Stimulated activated CD8-positive, alpha-beta memory T cell treated with anti-CD3 and anti-CD28 coated beads, Interleukin-12 subunit alpha, Interleukin-12 subunit beta, amount 100 ng/mL, for 4 hours (primary cell): ENCODE results near the gene ARHGEF37.

Source experiments
- DNase-seq: peaks from one replicate; pipeline ENCODE4 v3.0.0-alpha.2; 2020; ENCODE audit warnings: low read depth

Gene ARHGEF37

DNA sequence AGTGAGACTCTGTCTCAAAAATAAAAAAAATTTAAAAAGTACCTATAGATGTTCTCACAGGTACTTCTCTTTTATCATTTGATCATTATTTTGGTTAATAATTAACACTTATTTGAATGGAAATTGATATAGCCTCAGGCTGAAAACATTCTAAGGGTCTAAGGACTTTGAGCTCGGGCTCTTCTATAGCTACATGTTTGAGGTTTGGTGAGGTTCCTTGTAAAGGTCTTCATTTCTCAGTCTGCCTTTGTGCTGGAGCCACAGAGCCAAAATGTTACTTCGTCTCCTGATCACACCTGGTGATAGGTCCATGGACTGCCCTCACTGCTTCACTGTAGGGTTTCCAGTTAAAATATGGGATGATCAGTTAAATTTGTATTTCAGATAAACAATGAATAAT is 22.6 kb downstream of the ARHGEF37 start:
- DNase-seq = no peak

DNA sequence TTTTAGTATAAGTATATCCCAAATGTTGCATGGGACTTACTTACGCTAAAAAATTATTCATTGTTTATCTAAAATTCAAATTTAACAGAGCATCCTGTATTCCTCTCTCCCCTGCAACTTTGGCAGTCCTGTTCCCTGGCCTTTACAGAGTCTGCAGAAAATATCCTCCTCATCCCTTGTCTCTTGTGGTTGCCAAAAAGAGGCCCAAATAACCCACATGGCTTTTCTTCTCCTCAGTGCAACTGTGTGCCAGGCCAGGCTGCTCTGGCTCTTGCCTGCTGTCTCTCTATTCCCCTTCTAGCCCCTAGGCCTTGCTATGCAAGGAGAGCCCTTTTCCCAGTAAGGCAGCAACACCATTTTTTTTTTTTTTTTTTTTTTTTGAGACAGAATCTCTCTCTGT is 23.0 kb downstream of the ARHGEF37 start:
- DNase-seq = no peak

DNA sequence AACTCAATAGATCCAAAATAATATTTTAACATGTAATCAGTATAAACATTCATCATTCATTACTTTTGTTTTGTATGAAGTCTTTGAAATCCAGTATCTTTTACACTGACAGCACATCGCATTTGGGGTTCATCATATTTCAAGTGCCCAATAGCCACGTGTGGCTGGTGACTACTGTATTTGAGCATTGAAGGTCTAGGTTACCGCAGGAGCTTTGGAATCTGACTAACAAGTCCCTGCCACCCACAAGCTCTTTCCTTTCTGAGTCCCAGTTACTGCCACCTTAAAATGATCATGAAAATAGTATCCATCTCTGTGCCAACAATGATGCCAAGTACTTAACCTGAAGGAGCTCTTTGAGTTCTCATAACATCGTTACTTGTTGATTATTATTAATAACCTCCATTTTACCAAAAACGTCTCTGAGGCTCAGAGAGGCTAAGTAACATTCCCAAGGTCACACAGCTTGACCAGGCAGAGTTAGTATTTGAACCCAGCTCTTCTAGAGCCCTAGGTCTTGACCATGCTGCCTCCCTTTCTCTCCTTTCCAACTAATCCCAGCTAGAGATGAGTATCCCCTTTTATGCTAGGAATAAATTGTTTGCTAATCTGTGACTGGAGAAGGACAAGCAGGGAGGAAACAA is 24.2 kb downstream of the ARHGEF37 start:
- no peak for DNase-seq

DNA sequence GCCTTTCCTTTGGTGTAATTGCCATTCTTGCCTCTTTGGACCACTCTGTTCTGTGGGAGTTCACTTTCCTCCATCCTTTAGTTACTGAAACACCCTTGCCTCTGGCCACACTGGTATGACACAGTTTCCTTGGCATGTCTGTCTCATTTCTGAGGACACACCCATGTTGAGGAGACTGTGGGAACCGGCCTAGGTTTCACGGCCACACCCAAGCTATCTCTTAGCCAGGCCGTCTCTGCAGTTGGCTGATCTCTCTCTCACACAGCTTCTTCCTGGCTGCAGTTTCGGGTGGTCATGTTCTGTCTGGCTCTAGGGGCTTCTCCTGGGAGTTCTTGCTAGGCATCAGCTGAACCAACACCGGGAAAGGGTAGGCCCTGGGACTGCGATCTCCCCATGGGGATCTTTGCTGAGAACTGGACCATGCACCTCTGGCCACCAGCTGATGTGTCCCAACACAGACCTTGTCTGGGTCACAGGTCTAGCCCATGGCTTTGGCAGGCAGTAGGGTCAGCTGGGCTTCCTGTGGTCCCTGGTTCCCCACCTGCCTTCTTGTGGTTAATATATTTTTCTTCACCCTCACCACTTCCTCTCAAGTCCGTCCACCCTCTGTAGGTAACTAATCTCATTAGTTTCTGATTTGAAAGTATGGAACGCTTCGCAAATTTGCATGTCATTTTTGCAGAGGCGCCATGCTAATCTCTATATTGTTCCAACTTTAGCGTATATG is 24.9 kb downstream of the ARHGEF37 start:
- DNase-seq = no peak

DNA sequence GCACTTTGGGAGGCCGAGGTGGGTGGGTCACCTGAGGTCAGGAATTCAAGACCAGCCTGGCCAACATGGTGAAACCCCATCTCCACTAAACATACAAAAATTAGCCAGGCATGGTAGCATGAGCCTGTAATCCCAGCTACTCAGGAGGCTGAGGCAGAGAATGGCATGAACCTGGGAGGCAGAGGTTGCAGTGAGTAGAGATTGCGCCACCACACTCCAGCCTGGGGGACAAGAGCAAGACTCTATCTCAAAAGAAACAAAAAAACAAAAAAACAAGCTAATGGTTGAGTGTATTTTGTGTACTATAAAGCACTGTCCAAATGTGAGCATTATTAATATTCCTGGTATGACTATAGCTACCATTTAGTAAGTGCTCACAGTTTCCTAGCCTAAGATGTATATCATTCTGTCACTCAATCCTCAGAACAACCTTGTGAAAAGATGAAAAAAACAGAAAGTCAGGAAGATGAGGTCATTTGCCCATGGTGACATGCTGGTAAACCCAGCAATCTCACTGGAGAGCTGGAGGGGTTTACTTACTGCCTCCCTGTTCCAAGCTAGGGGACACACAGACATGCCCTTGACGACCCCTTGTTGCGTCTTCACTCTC is 27.7 kb downstream of the ARHGEF37 start:
- DNase-seq = no peak

DNA sequence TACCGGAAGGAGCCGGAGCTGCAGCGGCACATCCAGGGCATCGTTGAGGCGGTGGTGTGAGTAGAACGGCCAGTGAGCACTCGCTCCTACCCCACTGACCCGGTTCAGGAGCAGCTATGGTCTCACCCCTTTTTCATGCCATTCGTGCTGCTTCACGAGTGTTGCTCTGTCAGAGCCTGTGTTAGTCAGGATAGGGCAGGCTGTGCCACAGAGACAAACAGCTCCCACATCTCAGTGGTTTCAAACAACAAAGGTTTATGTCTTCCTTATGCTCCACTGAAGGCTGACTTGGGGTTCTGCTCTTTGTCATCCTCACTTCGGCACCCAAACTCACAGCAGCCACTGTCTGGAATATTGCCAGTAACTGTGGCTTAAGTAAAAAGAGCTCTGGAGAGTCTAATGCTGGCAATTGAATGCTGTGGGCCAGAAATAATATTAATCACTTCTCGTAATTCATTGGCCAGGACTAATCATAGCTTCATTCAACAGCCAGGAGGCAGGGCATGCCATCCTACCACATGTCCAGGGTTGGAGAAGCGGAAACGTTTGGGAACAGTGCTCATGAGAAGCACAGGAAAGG is 28.4 kb downstream of the ARHGEF37 start:
- no peak for DNase-seq

DNA sequence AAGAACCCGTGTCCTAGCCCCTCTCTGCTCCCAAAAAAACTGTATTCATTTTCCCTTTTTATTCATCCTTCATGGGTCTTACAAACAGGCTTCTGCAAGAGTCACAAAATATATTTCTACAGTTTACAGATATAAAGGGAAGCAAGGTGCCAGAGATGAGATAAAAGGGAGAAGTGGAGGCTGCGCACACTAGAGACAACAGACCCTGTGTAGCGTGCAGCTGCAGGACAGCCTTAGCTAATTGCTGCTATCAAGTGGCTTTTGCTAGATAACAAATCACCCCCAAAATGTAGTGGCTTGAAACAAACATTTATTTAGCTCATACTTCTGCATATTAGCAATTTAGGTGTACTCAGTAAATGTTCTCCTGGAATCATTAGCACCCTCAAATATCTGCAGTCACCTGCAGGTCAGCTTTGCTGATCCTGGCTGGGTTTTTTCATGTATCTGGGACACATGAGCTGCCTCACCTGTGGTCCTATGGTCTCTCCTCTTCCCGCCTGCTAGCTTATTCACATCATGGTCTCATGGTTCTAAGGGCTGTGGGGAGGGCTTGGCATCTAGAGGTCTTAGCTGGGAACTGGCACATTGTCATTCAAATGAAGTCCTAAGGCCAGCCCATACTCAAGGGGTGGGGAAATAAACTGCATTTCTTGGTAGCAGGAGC is 29.4 kb downstream of the ARHGEF37 start:
- no peak for DNase-seq

DNA sequence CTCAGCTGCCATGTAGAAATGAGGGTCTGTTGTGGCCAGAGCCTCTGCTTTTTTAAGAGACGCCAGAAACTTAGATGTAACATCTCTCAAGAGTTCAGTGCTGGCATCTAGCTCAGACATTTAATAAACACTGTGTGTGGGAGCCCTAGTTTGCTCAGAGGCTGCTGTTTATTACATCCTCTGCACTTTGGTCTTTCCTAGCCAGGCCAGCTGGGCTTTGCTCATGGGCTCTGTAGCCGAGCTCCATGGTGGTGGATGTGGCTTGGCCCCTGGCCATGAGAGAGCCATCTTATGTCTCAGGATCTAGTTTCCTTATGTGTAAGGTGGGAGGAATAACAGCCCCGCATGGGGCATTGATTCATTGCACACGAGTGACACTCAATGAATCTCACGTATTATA is 30.0 kb downstream of the ARHGEF37 start:
- DNase-seq = no peak

DNA sequence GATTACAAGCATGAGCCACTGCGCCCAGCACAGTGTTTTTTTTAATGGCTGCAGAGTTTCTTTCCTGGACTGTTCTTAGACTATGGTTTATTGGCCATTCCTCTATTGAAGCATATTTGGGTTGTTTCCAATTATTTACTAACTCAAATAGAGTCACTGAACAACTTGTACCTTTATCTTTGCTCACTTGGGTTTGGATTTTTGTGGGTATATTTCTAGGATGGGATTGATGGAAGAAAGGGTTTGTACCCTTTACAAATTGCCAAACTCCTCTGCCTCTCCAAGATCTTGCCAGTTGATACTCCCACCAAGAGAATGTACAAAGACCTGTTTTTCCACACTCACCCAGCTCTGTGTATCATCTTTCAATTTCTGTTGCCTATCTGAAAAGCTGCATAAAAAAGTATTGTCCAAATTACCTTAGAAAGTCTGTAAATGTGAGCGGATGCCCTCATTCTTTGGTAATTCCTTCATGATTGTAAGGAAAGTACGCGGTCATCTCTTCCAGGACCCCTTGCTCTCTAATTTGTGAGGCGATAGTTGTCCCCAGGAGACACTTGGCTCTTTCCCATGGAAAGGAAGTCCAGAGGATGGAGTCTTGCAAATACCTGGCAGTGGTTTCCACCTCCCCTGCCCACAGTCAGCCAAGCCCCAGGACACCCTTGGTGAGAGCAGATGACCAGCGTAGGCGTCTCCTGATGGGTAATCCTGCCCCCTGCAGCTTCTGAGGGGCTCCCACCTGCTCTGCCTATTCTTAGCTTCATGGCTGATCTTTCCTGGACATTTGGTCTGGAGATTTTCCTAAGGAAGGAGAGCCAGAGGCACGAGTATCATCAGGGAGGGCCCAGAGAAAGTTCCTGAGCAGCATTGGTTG is 33.0 kb downstream of the ARHGEF37 start:
- DNase-seq = no peak

DNA sequence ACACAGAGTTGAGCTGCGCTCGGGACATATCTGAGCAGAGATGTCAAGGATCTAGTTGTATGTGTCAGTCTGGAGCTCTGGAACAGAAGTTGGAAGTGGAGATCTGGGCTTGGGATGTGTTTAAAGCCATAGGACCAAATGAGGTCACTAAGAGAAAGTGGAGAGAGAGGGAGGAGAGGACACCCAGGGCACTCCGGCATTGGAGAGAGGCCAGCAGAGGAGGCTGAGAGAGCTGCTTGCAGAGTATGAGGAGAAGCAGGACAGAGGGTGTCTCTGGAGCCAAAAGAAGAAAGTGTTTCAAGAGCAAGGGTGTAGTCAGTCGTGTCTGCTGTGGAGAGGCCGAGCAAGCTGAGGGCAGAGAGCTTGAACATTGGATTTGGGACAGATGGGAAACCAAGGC is 34.7 kb downstream of the ARHGEF37 start:
- DNase-seq = no peak

DNA sequence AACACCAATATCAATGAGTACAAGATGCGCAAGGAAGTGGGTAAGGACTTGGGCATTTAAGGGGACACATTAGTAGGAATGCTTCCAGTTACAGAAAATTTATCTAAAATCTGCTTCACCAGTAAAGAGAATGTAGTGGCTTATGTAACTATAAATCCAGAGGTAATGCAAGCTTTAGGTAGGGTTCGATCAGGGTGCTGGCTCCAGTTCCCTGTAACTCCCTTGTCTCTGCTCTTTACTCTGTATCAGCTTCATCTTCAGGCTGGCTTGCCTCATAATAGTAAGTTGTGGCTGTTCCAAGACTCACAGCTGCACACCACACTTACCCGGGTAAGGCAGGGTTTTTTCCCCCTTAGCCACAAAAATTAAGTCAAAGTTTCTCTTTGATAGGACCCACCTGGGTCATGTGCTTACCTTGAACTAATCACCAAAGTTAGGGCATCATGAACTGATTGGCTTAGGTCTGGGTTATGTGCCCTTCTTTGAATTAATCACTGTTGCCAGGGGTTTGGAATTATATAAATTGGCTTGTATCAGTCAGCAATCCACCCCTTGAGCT is 35.5 kb downstream of the ARHGEF37 start:
- DNase-seq = no peak

DNA sequence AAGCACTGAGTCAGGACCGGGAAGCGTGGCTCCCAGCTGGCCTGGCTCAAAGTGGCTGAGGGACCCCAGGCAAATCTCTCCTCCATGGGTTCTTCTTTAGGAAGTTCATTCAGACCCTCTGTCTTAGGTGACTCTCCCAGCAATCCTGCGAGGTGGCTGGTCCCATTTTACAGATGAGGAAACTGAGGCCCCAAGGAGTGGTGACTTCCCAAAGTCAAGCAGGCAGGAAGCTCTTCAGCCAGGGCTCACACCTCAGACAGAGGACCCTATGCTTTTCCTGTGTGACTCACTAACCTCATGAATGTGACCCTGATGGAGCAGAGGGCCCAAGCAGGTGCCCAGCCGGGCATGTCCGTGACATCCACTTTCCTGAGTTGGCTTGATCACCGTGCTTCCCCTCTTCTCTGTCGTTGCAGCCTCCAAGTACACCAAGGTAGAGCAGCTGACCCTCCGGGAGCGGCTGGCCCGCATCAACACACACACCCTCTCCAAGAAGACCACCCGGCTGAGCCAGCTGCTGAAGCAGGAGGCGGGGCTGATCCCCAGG is 36.5 kb downstream of the ARHGEF37 start:
- DNase-seq = no peak

DNA sequence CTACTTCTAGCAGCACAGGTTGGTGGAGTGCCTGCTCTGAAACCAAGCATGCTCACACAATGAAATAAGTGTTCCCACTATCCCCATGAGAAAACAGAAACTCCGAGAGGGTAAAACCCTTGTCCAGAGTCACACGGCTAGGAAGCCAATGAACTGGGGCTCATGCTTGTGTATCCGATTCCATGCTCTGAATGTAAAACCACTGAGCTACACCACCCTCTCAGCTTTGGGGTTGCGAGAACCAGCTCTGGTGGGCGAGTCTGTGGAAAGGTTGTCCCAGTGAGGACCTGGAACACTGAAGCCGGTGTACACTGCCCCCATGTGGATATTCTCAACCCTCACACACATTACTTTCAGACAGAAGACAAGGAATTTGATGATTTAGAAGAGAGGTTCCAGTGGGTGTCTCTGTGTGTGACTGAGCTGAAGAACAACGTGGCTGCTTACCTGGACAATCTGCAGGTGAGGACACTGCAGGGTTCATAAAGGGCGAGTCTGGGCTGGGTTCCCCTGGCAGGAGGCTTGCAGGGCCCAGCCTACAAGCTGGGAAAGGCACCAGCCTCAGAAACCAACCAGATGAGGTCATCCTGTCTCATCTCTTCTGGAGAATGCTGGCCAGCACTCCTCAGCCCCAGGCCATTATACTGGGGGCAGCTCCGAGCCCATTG is 37.4 kb downstream of the ARHGEF37 start:
- DNase-seq = no peak

DNA sequence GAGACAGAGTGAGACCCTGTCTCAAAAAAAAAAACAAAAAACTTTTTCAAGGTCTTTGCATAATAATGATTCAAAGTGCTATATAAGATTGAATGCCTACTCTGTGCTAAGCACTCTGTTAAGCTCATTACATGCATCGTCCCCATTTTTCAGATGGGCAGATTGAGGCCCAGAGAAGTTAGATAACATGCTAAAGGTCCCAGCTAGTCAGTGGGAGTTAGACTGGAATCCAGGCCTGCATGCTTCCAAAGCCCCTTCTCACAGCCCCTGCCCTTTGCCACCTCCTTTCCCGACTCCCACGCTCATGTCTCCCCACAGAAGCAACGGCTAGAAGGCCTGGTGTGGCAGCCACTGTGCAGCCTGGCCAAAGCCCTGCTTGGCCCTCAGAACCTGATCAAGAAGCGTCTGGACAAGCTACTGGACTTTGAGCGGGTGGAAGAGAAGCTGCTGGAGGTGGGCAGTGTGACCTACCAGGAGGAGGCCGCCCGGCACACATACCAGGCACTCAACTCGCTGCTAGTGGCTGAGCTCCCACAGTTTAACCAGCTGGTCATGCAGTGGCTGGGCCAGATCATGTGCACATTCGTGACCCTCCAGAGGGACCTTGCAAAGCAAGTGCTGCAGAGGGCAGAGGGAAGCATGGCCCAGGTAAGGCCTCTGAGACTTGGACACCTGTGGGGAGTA is 40.3 kb downstream of the ARHGEF37 start:
- no peak for DNase-seq

DNA sequence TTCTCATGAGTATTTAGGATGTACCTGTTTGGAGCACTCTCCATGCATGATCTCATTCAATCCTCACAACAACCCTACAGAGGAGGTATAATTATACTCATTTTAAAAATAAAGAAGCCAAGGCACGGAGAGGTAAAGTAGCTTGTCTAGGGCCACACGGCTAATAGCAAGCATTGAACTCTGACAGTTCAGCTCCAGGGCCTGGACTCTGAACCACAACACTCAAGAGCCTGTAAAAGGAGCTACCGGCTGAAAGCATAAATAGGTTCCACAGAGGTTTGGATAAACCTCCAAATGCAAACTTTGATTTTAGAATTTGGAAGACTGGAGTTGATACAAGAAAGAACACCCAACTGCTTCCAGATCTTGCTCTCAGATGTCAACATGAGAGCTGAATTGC is 41.2 kb downstream of the ARHGEF37 start:
- DNase-seq = no peak

DNA sequence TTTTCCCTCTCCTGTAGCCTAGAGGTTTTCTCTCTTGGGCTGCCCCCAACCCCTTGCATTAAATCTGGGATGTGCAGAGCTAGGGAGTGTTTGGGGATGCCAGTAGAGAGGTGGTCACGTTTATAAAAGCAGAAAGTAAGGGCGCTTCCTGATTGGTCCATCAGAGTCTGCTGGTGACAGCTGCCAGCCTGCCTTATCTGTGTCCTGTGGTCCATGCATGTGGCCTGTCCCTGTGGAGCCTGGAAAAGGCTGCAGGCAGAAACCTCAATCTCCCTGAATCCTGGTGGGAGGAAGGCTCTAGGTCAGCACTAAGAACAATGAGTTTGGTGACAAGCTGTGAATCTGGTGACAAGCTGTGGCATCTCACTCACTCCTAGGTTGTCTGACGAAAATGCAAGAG is 42.2 kb downstream of the ARHGEF37 start:
- DNase-seq = no peak

DNA sequence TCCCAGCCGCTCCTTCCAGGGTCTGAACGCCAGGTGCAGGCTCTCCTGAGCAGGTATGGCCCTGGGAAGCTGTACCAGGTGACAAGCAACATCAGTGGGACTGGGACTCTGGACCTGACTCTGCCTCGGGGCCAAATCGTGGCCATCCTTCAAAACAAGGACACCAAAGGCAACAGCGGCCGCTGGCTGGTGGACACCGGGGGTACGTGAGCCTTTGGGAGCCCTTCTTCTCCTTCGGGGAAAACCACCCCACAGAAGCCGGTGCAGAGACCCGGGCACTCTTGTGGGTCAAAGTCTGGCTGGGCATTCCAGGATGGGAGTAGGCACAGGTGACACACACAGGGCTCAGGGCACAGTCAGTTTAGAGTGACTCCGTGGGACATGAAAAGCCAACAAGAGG is 45.8 kb downstream of the ARHGEF37 start:
- DNase-seq = no peak

DNA sequence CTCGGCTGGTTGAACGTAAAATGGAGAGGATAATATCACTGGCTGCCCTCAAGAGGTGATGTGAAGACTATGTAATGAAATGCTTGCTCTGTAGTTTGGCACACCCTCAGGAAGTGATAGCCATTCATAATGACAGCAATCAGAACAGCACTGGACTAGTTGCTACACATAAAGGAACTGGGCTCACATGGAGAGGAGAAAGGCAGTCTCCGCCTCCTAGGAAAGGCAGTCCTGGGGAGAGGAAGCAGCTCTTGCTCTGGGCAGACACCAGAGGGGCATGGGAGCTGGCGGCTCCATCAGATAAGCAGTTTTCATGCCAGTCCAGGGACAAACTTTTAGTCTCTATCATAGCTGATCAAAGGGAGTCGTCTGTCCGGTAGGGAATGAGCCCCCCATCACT is 46.9 kb downstream of the ARHGEF37 start:
- DNase-seq = no peak

DNA sequence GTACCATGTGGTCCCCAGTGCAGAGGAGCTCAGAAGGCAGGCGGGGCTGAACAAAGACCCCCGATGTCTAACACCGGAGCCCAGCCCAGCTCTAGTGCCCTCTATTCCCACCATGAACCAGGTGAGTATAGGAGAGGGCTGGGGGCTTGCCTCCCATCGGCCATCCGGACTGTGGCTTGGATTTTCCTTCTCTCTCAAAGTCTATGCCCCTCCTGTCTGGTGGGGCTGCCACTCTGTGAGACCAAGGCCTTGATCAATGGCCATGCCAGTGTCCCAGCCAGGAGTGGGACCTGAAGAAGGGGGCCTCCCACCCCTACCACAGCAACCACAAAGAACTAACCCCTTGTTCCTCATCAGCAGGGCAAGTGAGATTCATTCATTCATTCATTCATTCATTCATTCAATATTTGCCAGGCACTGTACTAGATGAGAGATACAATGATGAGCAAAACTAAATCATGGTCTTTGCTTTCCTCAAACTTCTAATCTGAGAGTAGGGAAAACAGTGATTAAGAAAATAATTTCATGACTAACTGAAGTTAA is 47.6 kb downstream of the ARHGEF37 start:
- no peak for DNase-seq

DNA sequence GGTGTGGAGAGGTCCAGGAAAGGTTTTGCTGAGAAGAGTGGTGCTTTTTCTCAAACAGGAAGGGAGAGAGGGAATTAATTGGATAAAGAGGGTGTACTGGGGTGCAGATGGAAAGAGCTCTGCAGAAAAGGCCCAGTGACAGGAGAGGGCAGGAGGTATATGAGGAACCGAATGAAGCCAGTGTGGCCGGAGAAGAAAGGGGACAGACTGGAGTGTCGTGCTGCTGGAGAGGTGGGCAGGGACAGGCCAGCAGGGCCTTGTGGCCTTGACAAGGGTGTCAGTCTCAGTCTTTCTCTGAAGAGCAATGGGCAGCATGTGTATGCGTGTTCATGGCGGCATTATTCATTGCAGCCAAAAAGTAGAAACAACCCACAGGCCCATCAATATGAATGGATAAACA is 48.1 kb downstream of the ARHGEF37 start:
- DNase-seq = no peak
